IMR-90 (cell line): ENCODE data around the gene PCGF2.

Source experiments
- BHLHE40 ChIP-seq: fragments of 150-350 bp; IDR thresholded peaks from 2 replicates; pipeline ENCODE4 v1.6.1; 2016; ENCODE audit warnings: mild to moderate bottlenecking, low read depth, low read length
- CEBPB ChIP-seq: IDR thresholded peaks from 2 replicates; pipeline ENCODE4 v1.6.1; 2012; ENCODE audit warnings: low read depth, low read length, improper control_type of control experiment
- CHD1 ChIP-seq: IDR thresholded peaks from 2 replicates; pipeline ENCODE4 v1.6.1; 2012; ENCODE audit warnings: low read depth, low read length, improper control_type of control experiment
- MAZ ChIP-seq: IDR thresholded peaks from 2 replicates; pipeline ENCODE4 v1.6.1; 2012; ENCODE audit warnings: low read depth, mild to moderate bottlenecking, low read length, improper control_type of control experiment, moderate library complexity, borderline replicate concordance
- MXI1 ChIP-seq: IDR thresholded peaks from 2 replicates; pipeline ENCODE4 v1.6.1; 2012; ENCODE audit warnings: low read depth, mild to moderate bottlenecking, low read length, moderate library complexity, borderline replicate concordance
- POLR2A ChIP-seq: IDR thresholded peaks from 2 replicates; pipeline ENCODE4 v1.6.1; 2012; ENCODE audit warnings: mild to moderate bottlenecking, low read depth, low read length
- RAD21 ChIP-seq: IDR thresholded peaks from 2 replicates; pipeline ENCODE4 v1.6.1; 2012; ENCODE audit warnings: low read length, improper control_type of control experiment
- RCOR1 ChIP-seq: IDR thresholded peaks from 2 replicates; pipeline ENCODE4 v1.6.1; 2012; ENCODE audit warnings: mild to moderate bottlenecking, low read length, improper control_type of control experiment; ENCODE audit not compliant: insufficient replicate concordance
- RFX5 ChIP-seq: IDR thresholded peaks from 2 replicates; pipeline ENCODE4 v1.8.0; 2012; ENCODE audit warnings: low read depth, mild to moderate bottlenecking, low read length, moderate library complexity
- SMC3 ChIP-seq: fragments of 150-350 bp; IDR thresholded peaks from 2 replicates; pipeline ENCODE4 v1.6.1; 2016; ENCODE audit warnings: low read depth, mild to moderate bottlenecking, antibody characterized with exemption, low read length, moderate library complexity
- TF ChIP-seq, protein P1 (sequence below): conservative IDR thresholded peaks from 2 replicates; pipeline ENCODE4 v1.5.1; 2012; ENCODE audit warnings: mild to moderate bottlenecking, low read depth, low read length, improper control_type of control experiment
- TF ChIP-seq, protein P2 (sequence below): fragments of 150-350 bp; IDR thresholded peaks from 2 replicates; pipeline ENCODE4 v1.6.1; 2016; ENCODE audit warnings: low read depth, mild to moderate bottlenecking, low read length, moderate library complexity, borderline replicate concordance
- TF ChIP-seq, protein P3 (sequence below): fragments of 150-350 bp; IDR thresholded peaks from 2 replicates; pipeline ENCODE4 v1.6.1; 2017; ENCODE audit warnings: mild to moderate bottlenecking, antibody characterized with exemption, low read length, low read depth

DNA sequence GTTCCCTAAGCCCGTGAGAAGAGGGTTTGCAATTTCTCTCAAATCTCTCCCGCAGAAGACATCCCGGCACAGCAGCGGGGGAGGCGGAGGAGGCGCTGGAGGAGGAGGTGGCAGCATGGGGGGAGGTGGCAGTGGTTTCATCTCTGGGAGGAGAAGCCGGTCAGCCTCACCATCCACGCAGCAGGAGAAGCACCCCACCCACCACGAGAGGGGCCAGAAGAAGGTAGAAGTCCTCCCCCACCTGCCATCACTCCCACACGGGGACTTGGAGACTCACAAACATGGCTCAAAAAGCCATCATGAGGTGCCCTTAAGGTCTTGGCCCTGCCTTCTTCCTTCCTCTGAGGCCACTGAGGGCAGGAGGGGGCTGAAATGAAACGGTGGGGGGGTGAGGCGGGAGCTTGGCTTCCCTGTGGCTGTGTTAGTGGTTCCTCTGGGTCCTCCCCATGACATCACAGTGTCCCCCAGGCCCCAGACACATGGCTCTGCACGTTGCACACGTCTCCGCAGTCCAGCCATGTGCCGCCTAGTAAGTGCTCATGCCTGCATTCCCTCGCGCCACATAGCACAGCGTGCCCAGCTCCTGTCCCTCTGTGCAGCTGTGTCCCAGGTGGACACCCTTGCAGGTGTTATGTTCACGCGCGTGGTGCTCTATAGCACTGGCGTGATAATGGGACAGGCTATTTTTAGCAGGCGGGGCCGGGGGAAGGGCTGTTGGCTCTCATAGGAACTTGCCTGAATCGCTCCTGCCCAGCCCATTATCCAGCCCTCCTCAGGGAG, 36.2 kb downstream of the PCGF2 start:
- TF ChIP-seq POLR2A (no peak), RCOR1 (no peak), RFX5 (no peak), MXI1 (no peak), CEBPB (no peak), CHD1 (no peak), SMC3 (no peak), MAZ (no peak), RAD21 (no peak), BHLHE40 (no peak)
- TF ChIP-seq, protein P1, sequence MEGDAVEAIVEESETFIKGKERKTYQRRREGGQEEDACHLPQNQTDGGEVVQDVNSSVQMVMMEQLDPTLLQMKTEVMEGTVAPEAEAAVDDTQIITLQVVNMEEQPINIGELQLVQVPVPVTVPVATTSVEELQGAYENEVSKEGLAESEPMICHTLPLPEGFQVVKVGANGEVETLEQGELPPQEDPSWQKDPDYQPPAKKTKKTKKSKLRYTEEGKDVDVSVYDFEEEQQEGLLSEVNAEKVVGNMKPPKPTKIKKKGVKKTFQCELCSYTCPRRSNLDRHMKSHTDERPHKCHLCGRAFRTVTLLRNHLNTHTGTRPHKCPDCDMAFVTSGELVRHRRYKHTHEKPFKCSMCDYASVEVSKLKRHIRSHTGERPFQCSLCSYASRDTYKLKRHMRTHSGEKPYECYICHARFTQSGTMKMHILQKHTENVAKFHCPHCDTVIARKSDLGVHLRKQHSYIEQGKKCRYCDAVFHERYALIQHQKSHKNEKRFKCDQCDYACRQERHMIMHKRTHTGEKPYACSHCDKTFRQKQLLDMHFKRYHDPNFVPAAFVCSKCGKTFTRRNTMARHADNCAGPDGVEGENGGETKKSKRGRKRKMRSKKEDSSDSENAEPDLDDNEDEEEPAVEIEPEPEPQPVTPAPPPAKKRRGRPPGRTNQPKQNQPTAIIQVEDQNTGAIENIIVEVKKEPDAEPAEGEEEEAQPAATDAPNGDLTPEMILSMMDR, result no peak
- TF ChIP-seq, protein P2, sequence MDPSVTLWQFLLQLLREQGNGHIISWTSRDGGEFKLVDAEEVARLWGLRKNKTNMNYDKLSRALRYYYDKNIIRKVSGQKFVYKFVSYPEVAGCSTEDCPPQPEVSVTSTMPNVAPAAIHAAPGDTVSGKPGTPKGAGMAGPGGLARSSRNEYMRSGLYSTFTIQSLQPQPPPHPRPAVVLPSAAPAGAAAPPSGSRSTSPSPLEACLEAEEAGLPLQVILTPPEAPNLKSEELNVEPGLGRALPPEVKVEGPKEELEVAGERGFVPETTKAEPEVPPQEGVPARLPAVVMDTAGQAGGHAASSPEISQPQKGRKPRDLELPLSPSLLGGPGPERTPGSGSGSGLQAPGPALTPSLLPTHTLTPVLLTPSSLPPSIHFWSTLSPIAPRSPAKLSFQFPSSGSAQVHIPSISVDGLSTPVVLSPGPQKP, result no peak
- TF ChIP-seq, protein P3, sequence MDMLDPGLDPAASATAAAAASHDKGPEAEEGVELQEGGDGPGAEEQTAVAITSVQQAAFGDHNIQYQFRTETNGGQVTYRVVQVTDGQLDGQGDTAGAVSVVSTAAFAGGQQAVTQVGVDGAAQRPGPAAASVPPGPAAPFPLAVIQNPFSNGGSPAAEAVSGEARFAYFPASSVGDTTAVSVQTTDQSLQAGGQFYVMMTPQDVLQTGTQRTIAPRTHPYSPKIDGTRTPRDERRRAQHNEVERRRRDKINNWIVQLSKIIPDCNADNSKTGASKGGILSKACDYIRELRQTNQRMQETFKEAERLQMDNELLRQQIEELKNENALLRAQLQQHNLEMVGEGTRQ, result no peak
